Activated naive CD8-positive, alpha-beta T cell treated with anti-CD3 and anti-CD28 coated beads for 36 hours (primary cell): ENCODE results near the gene ENKUR. TPM values are rescaled to one million over a fixed set of nuclear protein-coding genes. Genes with fewer than 3 reads are reported as not detected.
A peak's percentile ranks its signal among the peaks of the same experiment; 100 is the strongest.
"Not testable (repeated sequence)": the region's sequence is repeated elsewhere in the genome, so short reads cannot be mapped to it uniquely, and the experiment has no call there.

Experiments
- DNase-seq: peaks from one replicate; pipeline ENCODE4 v3.0.0; 2021
- H3K27ac Mint-ChIP-seq: one replicate; pipeline ENCODE4 v1.8.0; 2022; ENCODE audit warnings: mild to moderate bottlenecking, moderate library complexity, mixed read lengths
- H3K27me3 Mint-ChIP-seq: one replicate; pipeline ENCODE4 v1.8.0; 2022; ENCODE audit warnings: mild to moderate bottlenecking, mixed read lengths
- H3K36me3 Mint-ChIP-seq: one replicate; pipeline ENCODE4 v1.8.0; 2021; ENCODE audit warnings: mild to moderate bottlenecking, mixed read lengths
- H3K4me1 Mint-ChIP-seq: one replicate; pipeline ENCODE4 v1.8.0; 2021; ENCODE audit warnings: mixed read lengths
- H3K4me3 Mint-ChIP-seq: one replicate; pipeline ENCODE4 v1.8.0; 2022; ENCODE audit warnings: mild to moderate bottlenecking, moderate library complexity, mixed read lengths
- H3K9me3 Mint-ChIP-seq: one replicate; pipeline ENCODE4 v1.8.0; 2022; ENCODE audit warnings: mixed read lengths
- total RNA-seq, 2 experiments: library from RNA; stranded (reverse); gene quantifications; one replicate each; pipeline ENCODE4 v1.2.3, GENCODE V29; 2021

ENKUR gene
- total RNA-seq, 2 experiments from 2014 or later, result not detected

GRCh38 chr10:25046641-25047040 lies 30.7 kb upstream of the ENKUR start:
- no peak for DNase-seq
- Mint-ChIP-seq H3K27me3 (peaks cover 38% of the 10 kb centered on the region), H3K36me3 (no peaks in the 10 kb centered on the region), H3K9me3 (no peaks in the 10 kb centered on the region), H3K4me1 (no peaks in the 10 kb centered on the region), H3K4me3 (no peak overlapping the region), H3K27ac (no peak overlapping the region)

- Mint-ChIP-seq H3K27ac (no peak overlapping the region), H3K4me1 (no peaks in the 10 kb centered on the region)
Measured at GRCh38 chr10:25039531-25039930, 23.6 kb upstream of the ENKUR start.

GRCh38 chr10:25038325-25038724 lies 22.4 kb upstream of the ENKUR start:
- Mint-ChIP-seq H3K36me3 (no peaks in the 10 kb centered on the region), H3K4me3 (no peak overlapping the region), H3K27me3 (peaks cover 16% of the 10 kb centered on the region), H3K27ac (no peak overlapping the region), H3K9me3 (no peaks in the 10 kb centered on the region), H3K4me1 (no peaks in the 10 kb centered on the region)
- no peak for DNase-seq

More at GRCh38 chr10:25039531-25039930, 23.6 kb upstream of the ENKUR start:
- Mint-ChIP-seq H3K9me3 (no peaks in the 10 kb centered on the region), H3K4me3 (no peak overlapping the region), H3K27me3 (peaks cover 18% of the 10 kb centered on the region), H3K36me3 (no peaks in the 10 kb centered on the region)
- no peak for DNase-seq

- Mint-ChIP-seq H3K27me3 (peaks cover 11% of the 10 kb centered on the region), H3K27ac (no peak overlapping the region), H3K4me3 (no peak overlapping the region), H3K4me1 (no peaks in the 10 kb centered on the region), H3K9me3 (no peaks in the 10 kb centered on the region), H3K36me3 (no peaks in the 10 kb centered on the region)
- no peak for DNase-seq
Measured at GRCh38 chr10:25036381-25036780, 20.4 kb upstream of the ENKUR start.

GRCh38 chr10:25029519-25029918 lies 13.6 kb upstream of the ENKUR start:
- no peak overlapping the region for H3K4me3 Mint-ChIP-seq

GRCh38 chr10:25028711-25029110 lies 12.8 kb upstream of the ENKUR start:
- H3K27me3 Mint-ChIP-seq, result no peaks in the 10 kb centered on the region
- DNase-seq, result no peak
- H3K4me1 Mint-ChIP-seq, result no peaks in the 10 kb centered on the region
- peaks cover 7% of the 10 kb centered on the region for H3K9me3 Mint-ChIP-seq
- H3K27ac Mint-ChIP-seq, result no peak overlapping the region
- no peak overlapping the region for H3K4me3 Mint-ChIP-seq
- H3K36me3 Mint-ChIP-seq, result peaks cover 15% of the 10 kb centered on the region

More at GRCh38 chr10:25029519-25029918, 13.6 kb upstream of the ENKUR start:
- Mint-ChIP-seq H3K27me3 (no peaks in the 10 kb centered on the region), H3K9me3 (peaks cover 7% of the 10 kb centered on the region), H3K27ac (no peak overlapping the region), H3K4me1 (no peaks in the 10 kb centered on the region), H3K36me3 (peaks cover 10% of the 10 kb centered on the region)
- no peak for DNase-seq

- Mint-ChIP-seq H3K9me3 (peaks cover 7% of the 10 kb centered on the region), H3K27ac (no peak overlapping the region), H3K4me3 (no peak overlapping the region), H3K27me3 (no peaks in the 10 kb centered on the region), H3K36me3 (peaks cover 26% of the 10 kb centered on the region), H3K4me1 (peaks cover 4% of the 10 kb centered on the region)
- no peak for DNase-seq
Measured at GRCh38 chr10:25026463-25026862, 10.5 kb upstream of the ENKUR start.

GRCh38 chr10:25024528-25024927 lies 8.6 kb upstream of the ENKUR start:
- peaks cover 16% of the 10 kb centered on the region for H3K36me3 Mint-ChIP-seq
- no peak for DNase-seq
- H3K9me3 Mint-ChIP-seq, result no peaks in the 10 kb centered on the region
- H3K4me1 Mint-ChIP-seq, result peaks cover 11% of the 10 kb centered on the region
- no peak overlapping the region for H3K27ac Mint-ChIP-seq
- H3K27me3 Mint-ChIP-seq, result no peaks in the 10 kb centered on the region
- H3K4me3 Mint-ChIP-seq, result no peak overlapping the region

GRCh38 chr10:25023278-25023677 lies 7.3 kb upstream of the ENKUR start:
- Mint-ChIP-seq H3K4me3 (no peak overlapping the region), H3K4me1 (peaks cover 15% of the 10 kb centered on the region), H3K27ac (no peak overlapping the region), H3K27me3 (no peaks in the 10 kb centered on the region), H3K36me3 (peaks cover 17% of the 10 kb centered on the region), H3K9me3 (no peaks in the 10 kb centered on the region)
- no peak for DNase-seq

GRCh38 chr10:25018703-25019102 lies 2.7 kb upstream of the ENKUR start:
- peaks cover 14% of the 10 kb centered on the region for H3K36me3 Mint-ChIP-seq
- H3K4me1 Mint-ChIP-seq, result peaks cover 28% of the 10 kb centered on the region
- no peak overlapping the region for H3K4me3 Mint-ChIP-seq
- no peak for DNase-seq
- H3K27ac Mint-ChIP-seq, result no peak overlapping the region
- no peaks in the 10 kb centered on the region for H3K9me3 Mint-ChIP-seq
- no peaks in the 10 kb centered on the region for H3K27me3 Mint-ChIP-seq

- Mint-ChIP-seq H3K9me3 (peaks cover 8% of the 10 kb centered on the region), H3K27ac (peak overlapping the region; percentile 99), H3K4me1 (peaks cover 24% of the 10 kb centered on the region), H3K27me3 (no peaks in the 10 kb centered on the region), H3K36me3 (peaks cover 6% of the 10 kb centered on the region), H3K4me3 (peak overlapping the region; percentile 96)
- DNase-seq, result no peak
Measured at GRCh38 chr10:25017661-25018060, 1.7 kb upstream of the ENKUR start.

GRCh38 chr10:25017154-25017590 lies 1.2 kb upstream of the ENKUR start:
- Mint-ChIP-seq H3K9me3 (peaks cover 9% of the 10 kb centered on the region), H3K27ac (peak overlapping the region; percentile 99), H3K4me1 (peaks cover 24% of the 10 kb centered on the region), H3K36me3 (peaks cover 8% of the 10 kb centered on the region), H3K27me3 (no peaks in the 10 kb centered on the region), H3K4me3 (peak overlapping the region; percentile 96)
- DNase-seq, result peak; percentile 8

- H3K4me1 Mint-ChIP-seq, result peaks cover 24% of the 10 kb centered on the region
Measured at GRCh38 chr10:25016376-25017153, 607 bp upstream of the ENKUR start, which contains the start of gene THNSL1. Gene THNSL1, plus strand, starts transcription at chr10:25016612. Its CDS starts 6,612 bp downstream, at chr10:25023224.

GRCh38 chr10:25014579-25014978 lies 1.4 kb downstream of the ENKUR start:
- Mint-ChIP-seq H3K27ac (no peak overlapping the region), H3K4me3 (no peak overlapping the region), H3K36me3 (peaks cover 5% of the 10 kb centered on the region), H3K9me3 (peaks cover 11% of the 10 kb centered on the region), H3K4me1 (peaks cover 17% of the 10 kb centered on the region), H3K27me3 (no peaks in the 10 kb centered on the region)
- no peak for DNase-seq

More at GRCh38 chr10:25016376-25017153, 607 bp upstream of the ENKUR start, which contains the start of gene THNSL1:
- Mint-ChIP-seq H3K4me3 (peak within 1 kb of the TSS; percentile 96), H3K27ac (peak within 1 kb of the TSS; percentile 99), H3K9me3 (peaks cover 9% of the 10 kb centered on the region), H3K27me3 (no peaks in the 10 kb centered on the region), H3K36me3 (peaks cover 5% of the 10 kb centered on the region)
- DNase-seq, result peak; percentile 98

- DNase-seq, H3K4me3 Mint-ChIP-seq, H3K27ac Mint-ChIP-seq, H3K4me1 Mint-ChIP-seq, H3K36me3 Mint-ChIP-seq, H3K27me3 Mint-ChIP-seq: not testable (repeated sequence)
- H3K9me3 Mint-ChIP-seq, result peaks cover 11% of the 10 kb centered on the region
Measured at GRCh38 chr10:25011591-25011990, 4.4 kb downstream of the ENKUR start.

GRCh38 chr10:24998044-24998443 lies 17.9 kb downstream of the ENKUR start:
- Mint-ChIP-seq H3K9me3 (peaks cover 15% of the 10 kb centered on the region), H3K4me1 (no peaks in the 10 kb centered on the region), H3K4me3 (no peak overlapping the region), H3K36me3 (peaks cover 7% of the 10 kb centered on the region), H3K27ac (no peak overlapping the region), H3K27me3 (no peaks in the 10 kb centered on the region)
- DNase-seq, result no peak
